Measurements from ENCODE around the gene LDLRAD4.

GRCh38 chr18:13603304-13604019 lies 384.9 kb downstream of the LDLRAD4 start:
- no peak for TF ChIP-seq CTCF (IDR thresholded peaks at IDR 0.05)
- TF ChIP-seq EZH2 (IDR thresholded peaks at IDR 0.05; ENCODE audit: borderline replicate concordance, insufficient read depth, low read depth, low read length, poor library complexity, severe bottlenecking) = no peak
